ENCODE data around the gene RNF220. TPM values are rescaled to one million over a fixed set of nuclear protein-coding genes. Genes with fewer than 3 reads are reported as not detected.

RNF220 gene
- total and polyA plus RNA-seq, 2 of the 13 experiments (the other 11 are each of a cell fraction or from before 2014, with no cell fraction given): 48.2 to 72.1 TPM

DNA sequence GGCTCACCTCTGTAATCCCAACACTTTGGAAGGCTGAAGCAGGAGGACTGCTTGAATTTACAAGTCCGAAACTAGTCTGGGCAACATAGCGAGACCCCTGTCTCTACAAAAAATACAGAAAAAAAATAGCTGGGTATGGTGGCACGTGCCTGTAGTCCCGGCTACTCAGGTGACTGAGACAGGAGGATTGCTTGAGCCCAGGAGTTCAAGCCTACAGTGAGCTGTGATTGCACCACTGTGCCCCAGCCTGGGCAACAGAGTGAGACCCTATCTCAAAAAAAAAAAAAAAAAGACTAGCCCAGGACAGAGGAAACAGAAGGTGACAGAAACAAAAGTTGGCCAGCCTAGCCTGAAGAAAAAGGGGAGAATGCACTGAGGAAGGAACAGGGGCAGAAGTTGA is 290.6 kb downstream of the RNF220 start:
- 70% methylated on average over 4 of the region's 4 CpGs for WGBS (ENCODE audit: low lambda C conversion rate)
- H4K20me1 ChIP-seq (ENCODE audit: insufficient read depth, low read length): no peaks in the 10 kb centered on the region
- H3K4me2 ChIP-seq (ENCODE audit: low read depth, low read length): no peak overlapping the region
- ATAC-seq (no peak), DNase-seq (ENCODE audit: low spot score) (no peak), FAIRE-seq (no peak)
- H3K27ac ChIP-seq (ENCODE audit: extremely low read length, insufficient read depth, low read length): no peak overlapping the region
- ChIA-PET CTCF (ENCODE audit: low intra/inter-chr PET ratio, low total read pairs) (no interaction called here), POLR2A (interaction anchor here (3.0 kb wide), 1 partner anchor 26 kb away, joined by 14 read pairs; no protein-coding TSS in a partner anchor)
- no peak overlapping the region for H3K9ac ChIP-seq (ENCODE audit: insufficient read depth, low read depth, low read length)
- TF ChIP-seq ZNF121 (CRISPR knock-in tag; IDR thresholded peaks at IDR 0.05) (peak; percentile 85), CHD4 (IDR thresholded peaks at IDR 0.05; ENCODE audit: borderline replicate concordance, low read length) (no peak)
- intact Hi-C loops (cut with micrococcal nuclease; ENCODE audit: unreplicated experiment) (no loop called here), in situ Hi-C loops (cut with HindIII; ENCODE audit: extremely low pct_ligation_motif_present, low pct_unique_long_range_greater_than_20kb) (no loop called here)
- no peak overlapping the region for H2AFZ ChIP-seq (ENCODE audit: low read length)
- no peaks in the 10 kb centered on the region for H3K36me3 ChIP-seq (replicated peaks in 1 of 2; ENCODE audit: control insufficient read depth in 1 of 2, insufficient read depth in 2 of 2, low read length in 2 of 2)
- peaks cover 35% of the 10 kb centered on the region for H3K4me1 ChIP-seq (ENCODE audit: insufficient read depth, low read length)
- no peak overlapping the region for H3K4me3 ChIP-seq (replicated peaks in 1 of 3; ENCODE audit: insufficient read depth in 1 of 3, low read depth in 2 of 3, low read length in 3 of 3)
- BruUV-seq (replicated peaks): no TSS peak
- no peaks in the 10 kb centered on the region for H3K79me2 ChIP-seq (ENCODE audit: insufficient read depth, low read length)
- no peaks in the 10 kb centered on the region for H3K27me3 ChIP-seq (ENCODE audit: control insufficient read depth in 1 of 2, insufficient read depth in 2 of 2, low read length in 2 of 2)
- H3K9me3 ChIP-seq (ENCODE audit: low read length): no peaks in the 10 kb centered on the region

DNA sequence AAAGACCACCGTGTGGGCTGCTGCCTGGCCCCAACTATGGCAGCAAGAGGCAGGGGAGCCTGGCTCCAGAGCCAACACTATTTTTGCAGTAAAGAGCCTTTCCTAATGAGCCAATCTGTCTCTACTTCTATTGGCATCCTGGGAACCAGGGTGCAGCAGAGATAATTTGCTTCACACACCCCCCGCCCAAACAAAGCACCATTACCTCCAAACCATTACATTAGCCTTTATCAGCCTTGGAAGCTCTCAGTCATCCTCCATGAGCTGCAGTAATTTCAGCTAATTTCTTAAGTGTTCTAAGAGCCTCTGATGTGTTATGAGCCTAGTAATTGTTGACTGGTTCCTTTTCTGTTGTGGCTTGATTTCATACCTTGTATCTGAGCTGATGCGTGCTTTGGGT is 291.0 kb downstream of the RNF220 start:
- Histone ChIP-seq H3K27ac (ENCODE audit: extremely low read length, insufficient read depth, low read length) (no peak overlapping the region), H3K9ac (ENCODE audit: insufficient read depth, low read depth, low read length) (no peak overlapping the region), H3K4me1 (ENCODE audit: insufficient read depth, low read length) (peaks cover 40% of the 10 kb centered on the region), H3K79me2 (ENCODE audit: insufficient read depth, low read length) (no peaks in the 10 kb centered on the region), H4K20me1 (ENCODE audit: insufficient read depth, low read length) (no peaks in the 10 kb centered on the region), H3K9me3 (ENCODE audit: low read length) (no peaks in the 10 kb centered on the region), H3K27me3 (ENCODE audit: control insufficient read depth in 1 of 2, insufficient read depth in 2 of 2, low read length in 2 of 2) (no peaks in the 10 kb centered on the region), H3K36me3 (replicated peaks in 1 of 2; ENCODE audit: control insufficient read depth in 1 of 2, insufficient read depth in 2 of 2, low read length in 2 of 2) (no peaks in the 10 kb centered on the region), H2AFZ (ENCODE audit: low read length) (no peak overlapping the region), H3K4me3 (replicated peaks in 1 of 3; ENCODE audit: insufficient read depth in 1 of 3, low read depth in 2 of 3, low read length in 3 of 3) (no peak overlapping the region), H3K4me2 (ENCODE audit: low read depth, low read length) (no peak overlapping the region)
- BruUV-seq (replicated peaks): no TSS peak
- WGBS (ENCODE audit: low lambda C conversion rate): 84% methylated on average over 3 of the region's 3 CpGs
- no peak for ATAC-seq
- in situ Hi-C loops (cut with HindIII; ENCODE audit: extremely low pct_ligation_motif_present, low pct_unique_long_range_greater_than_20kb) (no loop called here), intact Hi-C loops (cut with micrococcal nuclease; ENCODE audit: unreplicated experiment) (no loop called here)
- POLR2A ChIA-PET: interaction anchor here (1.3 to 3.0 kb wide), 2 partner anchors 22 to 26 kb away, joined by 5 to 14 read pairs; partner anchors contain the start of genes ARMH1 and TMEM53
- DNase-seq (ENCODE audit: low spot score): no peak
- CTCF ChIA-PET (ENCODE audit: low intra/inter-chr PET ratio, low total read pairs): no interaction called here
- FAIRE-seq: no peak
- no peak for TF ChIP-seq KLF6 (CRISPR knock-in tag; IDR thresholded peaks at IDR 0.05)
- TF ChIP-seq, protein P1, sequence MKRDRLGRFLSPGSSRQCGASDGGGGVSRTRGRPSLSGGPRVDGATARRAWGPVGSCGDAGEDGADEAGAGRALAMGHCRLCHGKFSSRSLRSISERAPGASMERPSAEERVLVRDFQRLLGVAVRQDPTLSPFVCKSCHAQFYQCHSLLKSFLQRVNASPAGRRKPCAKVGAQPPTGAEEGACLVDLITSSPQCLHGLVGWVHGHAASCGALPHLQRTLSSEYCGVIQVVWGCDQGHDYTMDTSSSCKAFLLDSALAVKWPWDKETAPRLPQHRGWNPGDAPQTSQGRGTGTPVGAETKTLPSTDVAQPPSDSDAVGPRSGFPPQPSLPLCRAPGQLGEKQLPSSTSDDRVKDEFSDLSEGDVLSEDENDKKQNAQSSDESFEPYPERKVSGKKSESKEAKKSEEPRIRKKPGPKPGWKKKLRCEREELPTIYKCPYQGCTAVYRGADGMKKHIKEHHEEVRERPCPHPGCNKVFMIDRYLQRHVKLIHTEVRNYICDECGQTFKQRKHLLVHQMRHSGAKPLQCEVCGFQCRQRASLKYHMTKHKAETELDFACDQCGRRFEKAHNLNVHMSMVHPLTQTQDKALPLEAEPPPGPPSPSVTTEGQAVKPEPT (CRISPR knock-in tag; IDR thresholded peaks at IDR 0.05; ENCODE audit: low read depth): no peak
- no peak for TF ChIP-seq ZNF343 (CRISPR knock-in tag; IDR thresholded peaks at IDR 0.05)
- TF ChIP-seq ZNF33A (CRISPR knock-in tag; IDR thresholded peaks at IDR 0.05; ENCODE audit: borderline replicate concordance): no peak
- TF ChIP-seq KLF11 (CRISPR knock-in tag; IDR thresholded peaks at IDR 0.05): no peak
- no peak for TF ChIP-seq SMAD3 (CRISPR knock-in tag; IDR thresholded peaks at IDR 0.05)
- no peak for TF ChIP-seq RFXAP (CRISPR knock-in tag; IDR thresholded peaks at IDR 0.05; ENCODE audit: borderline replicate concordance)
- TF ChIP-seq, protein P2, sequence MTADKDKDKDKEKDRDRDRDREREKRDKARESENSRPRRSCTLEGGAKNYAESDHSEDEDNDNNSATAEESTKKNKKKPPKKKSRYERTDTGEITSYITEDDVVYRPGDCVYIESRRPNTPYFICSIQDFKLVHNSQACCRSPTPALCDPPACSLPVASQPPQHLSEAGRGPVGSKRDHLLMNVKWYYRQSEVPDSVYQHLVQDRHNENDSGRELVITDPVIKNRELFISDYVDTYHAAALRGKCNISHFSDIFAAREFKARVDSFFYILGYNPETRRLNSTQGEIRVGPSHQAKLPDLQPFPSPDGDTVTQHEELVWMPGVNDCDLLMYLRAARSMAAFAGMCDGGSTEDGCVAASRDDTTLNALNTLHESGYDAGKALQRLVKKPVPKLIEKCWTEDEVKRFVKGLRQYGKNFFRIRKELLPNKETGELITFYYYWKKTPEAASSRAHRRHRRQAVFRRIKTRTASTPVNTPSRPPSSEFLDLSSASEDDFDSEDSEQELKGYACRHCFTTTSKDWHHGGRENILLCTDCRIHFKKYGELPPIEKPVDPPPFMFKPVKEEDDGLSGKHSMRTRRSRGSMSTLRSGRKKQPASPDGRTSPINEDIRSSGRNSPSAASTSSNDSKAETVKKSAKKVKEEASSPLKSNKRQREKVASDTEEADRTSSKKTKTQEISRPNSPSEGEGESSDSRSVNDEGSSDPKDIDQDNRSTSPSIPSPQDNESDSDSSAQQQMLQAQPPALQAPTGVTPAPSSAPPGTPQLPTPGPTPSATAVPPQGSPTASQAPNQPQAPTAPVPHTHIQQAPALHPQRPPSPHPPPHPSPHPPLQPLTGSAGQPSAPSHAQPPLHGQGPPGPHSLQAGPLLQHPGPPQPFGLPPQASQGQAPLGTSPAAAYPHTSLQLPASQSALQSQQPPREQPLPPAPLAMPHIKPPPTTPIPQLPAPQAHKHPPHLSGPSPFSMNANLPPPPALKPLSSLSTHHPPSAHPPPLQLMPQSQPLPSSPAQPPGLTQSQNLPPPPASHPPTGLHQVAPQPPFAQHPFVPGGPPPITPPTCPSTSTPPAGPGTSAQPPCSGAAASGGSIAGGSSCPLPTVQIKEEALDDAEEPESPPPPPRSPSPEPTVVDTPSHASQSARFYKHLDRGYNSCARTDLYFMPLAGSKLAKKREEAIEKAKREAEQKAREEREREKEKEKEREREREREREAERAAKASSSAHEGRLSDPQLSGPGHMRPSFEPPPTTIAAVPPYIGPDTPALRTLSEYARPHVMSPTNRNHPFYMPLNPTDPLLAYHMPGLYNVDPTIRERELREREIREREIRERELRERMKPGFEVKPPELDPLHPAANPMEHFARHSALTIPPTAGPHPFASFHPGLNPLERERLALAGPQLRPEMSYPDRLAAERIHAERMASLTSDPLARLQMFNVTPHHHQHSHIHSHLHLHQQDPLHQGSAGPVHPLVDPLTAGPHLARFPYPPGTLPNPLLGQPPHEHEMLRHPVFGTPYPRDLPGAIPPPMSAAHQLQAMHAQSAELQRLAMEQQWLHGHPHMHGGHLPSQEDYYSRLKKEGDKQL (CRISPR knock-in tag; IDR thresholded peaks at IDR 0.05; ENCODE audit: low read depth): no peak
- TF ChIP-seq, protein P3, sequence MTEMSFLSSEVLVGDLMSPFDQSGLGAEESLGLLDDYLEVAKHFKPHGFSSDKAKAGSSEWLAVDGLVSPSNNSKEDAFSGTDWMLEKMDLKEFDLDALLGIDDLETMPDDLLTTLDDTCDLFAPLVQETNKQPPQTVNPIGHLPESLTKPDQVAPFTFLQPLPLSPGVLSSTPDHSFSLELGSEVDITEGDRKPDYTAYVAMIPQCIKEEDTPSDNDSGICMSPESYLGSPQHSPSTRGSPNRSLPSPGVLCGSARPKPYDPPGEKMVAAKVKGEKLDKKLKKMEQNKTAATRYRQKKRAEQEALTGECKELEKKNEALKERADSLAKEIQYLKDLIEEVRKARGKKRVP (CRISPR knock-in tag; IDR thresholded peaks at IDR 0.05): no peak
